Smooth muscle cell of the umbilical artery (primary cell): ENCODE data around the gene OR2AP1. TPM values are rescaled to one million over a fixed set of nuclear protein-coding genes. Genes with fewer than 3 reads are reported as not detected.

Experiments
- total RNA-seq: library from RNA; depleted of rRNA; stranded (reverse); fragments of >200 nt; gene quantifications from 2 replicates; pipeline ENCODE4 v1.2.3, GENCODE V29; 2014

Gene OR2AP1
- total RNA-seq: not detected in 2 replicates

DNA sequence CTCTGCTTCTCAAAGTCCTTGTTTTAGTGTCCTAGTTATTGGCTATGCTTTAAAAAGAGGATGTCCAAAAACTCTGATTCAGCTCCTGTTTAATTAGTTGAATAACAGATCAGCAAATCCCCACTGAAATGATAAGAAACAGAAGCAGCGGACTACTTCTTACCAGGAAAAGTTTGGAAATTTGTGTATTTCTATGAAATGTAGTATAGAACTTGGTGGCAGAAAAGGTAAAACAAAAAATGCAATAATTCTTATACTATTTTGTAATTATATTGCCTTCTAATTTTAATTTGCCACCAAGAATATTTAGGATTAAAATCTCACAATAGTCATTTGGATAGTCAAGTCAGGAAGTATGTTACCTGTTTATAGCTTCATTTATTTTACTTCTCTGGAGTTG lies at the start of gene OR2AP1:
OR2AP1 (plus strand) TSS at position 301 of the 400 bp plus-strand sequence. CDS start 1,947 bp downstream, outside the sequence.

DNA sequence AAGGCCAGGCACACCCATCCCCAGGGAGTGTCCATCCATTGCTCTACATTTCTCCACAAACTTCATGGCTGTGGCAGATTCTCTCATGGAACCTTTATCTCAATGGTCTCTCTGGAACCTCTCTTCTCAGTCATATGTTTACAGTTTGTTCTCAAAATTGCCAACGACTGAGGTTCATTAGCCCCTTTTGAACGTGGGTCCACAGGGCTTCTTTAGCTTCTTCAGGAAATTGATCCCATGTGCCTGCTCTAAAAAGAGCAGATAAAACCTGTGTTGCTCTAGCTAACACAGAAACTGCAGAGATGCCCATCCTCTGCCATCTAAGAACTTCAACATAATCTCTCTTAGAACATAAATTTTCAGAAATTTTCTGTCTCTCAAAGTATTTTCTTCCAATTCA lies 23.0 kb upstream of the OR2AP1 start, which contains the start of gene OR6C4:
OR6C4 (plus strand) TSS at position 301 of the 400 bp plus-strand sequence. CDS start 1,625 bp downstream, outside the sequence.

Other genes starting within 250 kb of the OR2AP1 start
- not detected in 2 replicates for gene OR6C3, start 241.7 kb upstream of the OR2AP1 start, total RNA-seq
- gene OR6C75, start 209.5 kb upstream of the OR2AP1 start, total RNA-seq: not detected in 2 replicates
- not detected in 2 replicates for gene OR6C65, start 171.9 kb upstream of the OR2AP1 start, total RNA-seq
- gene OR6C76, start 146.2 kb upstream of the OR2AP1 start, total RNA-seq: not detected in 2 replicates
- not detected in 2 replicates for gene OR6C2, start 128.4 kb upstream of the OR2AP1 start, total RNA-seq
- gene OR6C70, start 102.3 kb upstream of the OR2AP1 start, total RNA-seq: not detected in 2 replicates
- not detected in 2 replicates for gene OR6C68, start 80.1 kb upstream of the OR2AP1 start, total RNA-seq
- gene OR6C4, start 22.9 kb upstream of the OR2AP1 start, total RNA-seq: not detected in 2 replicates
- gene OR10P1, start 64.4 kb downstream of the OR2AP1 start, total RNA-seq: not detected in 2 replicates
- gene ITGA7, start 135.4 kb downstream of the OR2AP1 start, total RNA-seq: 1.8 and 23.6 TPM in 2 replicates
- gene BLOC1S1, start 143.6 kb downstream of the OR2AP1 start, total RNA-seq: 51.2 and 82.0 TPM in 2 replicates
- 3.3 and 12.2 TPM in 2 replicates for gene RDH5, start 147.9 kb downstream of the OR2AP1 start, total RNA-seq
- gene CD63, start 156.5 kb downstream of the OR2AP1 start, total RNA-seq: 1,176 and 2,201 TPM in 2 replicates
- gene GDF11, start 170.7 kb downstream of the OR2AP1 start, total RNA-seq: 4.8 and 14.8 TPM in 2 replicates
- 56.7 and 69.2 TPM in 2 replicates for gene SARNP, start 245.3 kb downstream of the OR2AP1 start, total RNA-seq
- gene ORMDL2, start 245.6 kb downstream of the OR2AP1 start, total RNA-seq: 16.1 and 19.9 TPM in 2 replicates